Ramos (cell line): ENCODE data around the gene NBL1.

Source experiments
- in situ Hi-C: fragments of 300-500 bp; cut with MboI; formaldehyde crosslinking; loops from one replicate; pipeline ENCODE4 v1.14.3; 2022; ENCODE audit warnings: low sequenced_read_pairs; ENCODE audit not compliant: unreplicated experiment

NBL1 gene

DNA sequence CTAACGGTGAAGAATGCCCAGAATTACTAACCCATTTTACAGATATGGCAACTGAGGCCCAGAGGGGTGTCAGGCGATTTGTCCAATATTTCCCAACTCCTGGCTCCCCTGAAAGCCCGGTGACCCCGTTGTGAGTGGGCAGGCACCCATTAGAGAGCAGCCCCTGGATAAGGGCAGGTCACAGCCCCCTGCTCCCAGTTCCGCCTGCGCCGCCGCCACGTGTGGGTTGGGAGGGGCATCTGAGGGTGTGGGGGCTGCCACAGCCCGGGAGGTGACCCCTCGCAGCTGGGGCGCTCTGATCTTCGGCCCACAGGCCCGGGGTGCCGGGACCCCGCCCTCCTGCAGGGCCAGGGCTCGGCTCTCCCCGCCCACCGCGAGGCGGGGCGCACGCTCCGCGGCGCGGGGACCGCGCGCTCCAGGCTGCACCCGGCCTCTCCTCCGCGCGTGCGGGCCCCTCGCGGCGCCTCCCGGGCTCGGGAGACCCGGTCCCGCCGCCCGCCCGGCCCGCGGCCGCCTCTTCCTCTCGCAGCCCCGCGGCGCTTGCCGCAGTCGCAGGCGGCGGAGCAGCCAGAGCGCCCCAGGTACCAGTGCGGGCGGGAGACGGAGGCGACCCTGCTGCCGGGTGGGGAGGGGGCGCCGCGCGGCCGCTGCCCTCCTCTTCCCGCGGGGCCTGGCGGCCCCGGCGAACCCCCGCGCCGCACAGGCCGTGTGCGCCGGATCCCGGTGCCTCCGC, 20.5 kb downstream of the NBL1 start, which contains the start of gene HTR6:
Gene HTR6 (plus strand): TSS at position 423 of the 733 bp plus-strand sequence. CDS start 879 bp downstream, outside the sequence.
- in situ Hi-C loops: no loop called here

DNA sequence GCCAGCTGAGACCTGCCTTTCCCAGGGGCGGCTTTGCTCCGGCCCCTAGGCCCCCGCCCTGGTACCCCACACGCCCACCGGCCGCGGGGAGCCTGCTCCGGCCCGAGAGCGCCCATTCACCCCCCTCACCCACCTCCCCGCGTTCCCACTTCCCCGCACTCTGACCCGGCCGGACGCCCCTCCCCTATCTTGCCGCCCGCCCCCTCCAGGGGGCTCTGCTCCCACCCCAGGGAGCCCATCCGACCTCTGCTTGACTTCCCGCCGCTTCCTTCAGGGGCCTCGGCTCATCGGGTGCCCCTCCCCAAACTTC, 21.0 kb downstream of the NBL1 start:
- in situ Hi-C loops: no loop called here

DNA sequence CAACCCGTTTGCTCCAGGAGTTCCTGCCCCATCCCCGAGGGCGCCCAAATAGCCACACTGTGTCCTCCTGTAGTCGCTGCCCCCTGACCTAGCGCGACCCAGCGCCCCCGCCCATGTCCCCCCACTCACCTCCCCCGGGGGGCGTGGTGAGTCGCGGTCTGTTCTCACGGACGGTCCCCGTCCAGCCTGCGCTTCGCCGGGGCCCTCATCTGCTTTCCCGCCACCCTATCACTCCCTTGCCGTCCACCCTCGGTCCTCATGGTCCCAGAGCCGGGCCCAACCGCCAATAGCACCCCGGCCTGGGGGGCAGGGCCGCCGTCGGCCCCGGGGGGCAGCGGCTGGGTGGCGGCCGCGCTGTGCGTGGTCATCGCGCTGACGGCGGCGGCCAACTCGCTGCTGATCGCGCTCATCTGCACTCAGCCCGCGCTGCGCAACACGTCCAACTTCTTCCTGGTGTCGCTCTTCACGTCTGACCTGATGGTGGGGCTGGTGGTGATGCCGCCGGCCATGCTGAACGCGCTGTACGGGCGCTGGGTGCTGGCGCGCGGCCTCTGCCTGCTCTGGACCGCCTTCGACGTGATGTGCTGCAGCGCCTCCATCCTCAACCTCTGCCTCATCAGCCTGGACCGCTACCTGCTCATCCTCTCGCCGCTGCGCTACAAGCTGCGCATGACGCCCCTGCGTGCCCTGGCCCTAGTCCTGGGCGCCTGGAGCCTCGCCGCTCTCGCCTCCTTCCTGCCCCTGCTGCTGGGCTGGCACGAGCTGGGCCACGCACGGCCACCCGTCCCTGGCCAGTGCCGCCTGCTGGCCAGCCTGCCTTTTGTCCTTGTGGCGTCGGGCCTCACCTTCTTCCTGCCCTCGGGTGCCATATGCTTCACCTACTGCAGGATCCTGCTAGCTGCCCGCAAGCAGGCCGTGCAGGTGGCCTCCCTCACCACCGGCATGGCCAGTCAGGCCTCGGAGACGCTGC, 21.7 kb downstream of the NBL1 start:
- in situ Hi-C loops: no loop called here

DNA sequence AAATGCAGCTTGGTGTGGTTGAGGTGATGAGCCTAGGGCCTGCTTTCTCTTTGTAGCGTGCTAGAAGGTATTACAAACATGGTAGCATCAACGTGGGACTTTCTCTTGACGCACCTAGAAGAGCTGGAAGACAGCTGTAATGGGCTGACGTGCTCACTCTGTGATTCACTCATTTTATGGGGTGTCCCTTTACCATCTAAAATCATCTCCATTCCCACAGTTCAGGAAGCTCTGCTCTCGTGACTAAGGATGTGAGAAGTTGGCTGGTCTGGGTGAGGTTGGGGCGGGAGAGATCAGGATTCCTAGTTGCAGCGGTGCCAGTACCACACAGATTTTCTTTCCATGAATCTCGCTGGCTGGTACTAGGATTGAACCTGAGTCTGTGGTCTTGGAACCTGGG, 24.8 kb downstream of the NBL1 start:
- in situ Hi-C loops: no loop called here

DNA sequence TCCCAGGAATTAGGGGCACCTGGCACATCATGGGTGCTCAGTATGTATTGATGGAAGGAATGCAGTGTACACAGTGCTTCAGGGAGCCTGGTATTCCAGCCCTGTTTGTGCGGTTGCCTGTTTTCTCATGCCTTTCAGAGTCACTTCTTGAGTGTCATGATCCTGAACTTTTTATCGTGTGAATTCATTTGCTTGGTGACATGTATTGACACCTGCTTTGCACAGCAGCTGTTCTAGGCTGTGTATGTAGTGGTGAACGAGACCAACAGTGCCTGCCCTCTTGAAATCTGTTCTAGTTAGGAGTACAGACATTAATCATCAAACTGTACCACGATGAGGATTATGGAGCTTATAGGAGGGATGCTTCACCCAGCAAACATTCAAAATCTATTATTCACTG, 26.7 kb downstream of the NBL1 start:
- in situ Hi-C loops: no loop called here

DNA sequence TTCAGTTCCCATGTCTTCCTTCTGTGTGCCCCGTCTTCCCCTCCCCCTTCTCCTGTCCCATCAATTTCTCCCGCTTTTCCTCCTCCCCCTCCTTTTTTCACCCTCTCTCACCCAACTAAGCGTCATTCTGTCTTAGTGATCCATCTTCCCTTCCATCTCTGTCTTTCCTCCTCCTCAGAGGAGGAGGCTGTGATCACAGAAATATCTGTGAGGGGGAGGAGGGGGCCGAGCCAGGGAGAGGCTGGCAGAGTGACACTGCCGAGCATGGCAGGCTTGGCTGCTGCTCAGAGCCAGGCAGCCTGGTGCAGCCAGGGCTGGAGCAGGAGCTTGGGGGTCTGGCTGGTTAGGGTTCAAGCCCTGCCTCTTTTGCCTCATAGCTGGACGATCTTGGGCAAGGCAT, 28.1 kb downstream of the NBL1 start:
- in situ Hi-C loops: no loop called here

DNA sequence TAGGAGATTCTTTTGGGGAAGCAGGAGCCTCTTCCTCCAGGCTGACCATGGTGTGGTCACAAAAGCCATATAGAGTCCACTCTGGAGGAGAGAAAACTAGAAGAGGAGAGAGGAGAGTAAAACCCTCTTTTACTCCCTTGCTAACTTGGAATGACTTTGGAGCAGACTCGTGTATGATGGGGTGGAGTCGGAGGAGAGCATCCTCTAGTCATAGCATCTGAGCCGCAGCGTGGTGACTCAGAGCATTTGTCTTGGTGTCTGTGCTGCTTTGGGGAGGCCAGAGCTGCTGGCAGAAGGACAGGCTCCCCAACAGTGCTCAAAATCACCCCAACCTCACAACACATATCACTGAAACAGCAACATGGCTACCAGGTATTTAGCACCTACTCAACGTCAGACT, 31.7 kb downstream of the NBL1 start:
- in situ Hi-C loops: no loop called here

DNA sequence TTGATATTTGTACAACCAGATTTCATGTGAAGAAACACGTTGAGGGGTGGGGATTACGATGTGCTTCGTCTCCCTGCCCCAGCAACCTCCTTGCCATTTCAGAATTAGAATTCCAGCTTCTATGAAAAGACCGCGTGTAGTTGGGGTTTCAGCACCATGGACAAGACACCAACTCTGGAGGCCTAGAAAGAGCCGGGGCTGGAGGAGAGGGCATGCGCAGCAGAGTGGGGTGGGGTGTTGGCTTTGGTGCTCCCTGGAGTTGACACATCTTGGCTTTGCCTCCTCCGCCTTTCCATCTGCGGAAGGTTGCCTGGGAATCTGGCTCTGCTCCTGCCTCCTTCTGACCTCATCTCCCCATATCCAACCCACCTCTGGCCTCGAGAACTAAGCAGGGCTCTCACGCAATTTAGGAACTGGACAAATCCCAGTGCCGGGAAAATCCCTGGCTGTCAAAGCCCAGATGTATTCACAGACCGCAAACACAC, 32.4 kb downstream of the NBL1 start:
- in situ Hi-C loops: no loop called here

DNA sequence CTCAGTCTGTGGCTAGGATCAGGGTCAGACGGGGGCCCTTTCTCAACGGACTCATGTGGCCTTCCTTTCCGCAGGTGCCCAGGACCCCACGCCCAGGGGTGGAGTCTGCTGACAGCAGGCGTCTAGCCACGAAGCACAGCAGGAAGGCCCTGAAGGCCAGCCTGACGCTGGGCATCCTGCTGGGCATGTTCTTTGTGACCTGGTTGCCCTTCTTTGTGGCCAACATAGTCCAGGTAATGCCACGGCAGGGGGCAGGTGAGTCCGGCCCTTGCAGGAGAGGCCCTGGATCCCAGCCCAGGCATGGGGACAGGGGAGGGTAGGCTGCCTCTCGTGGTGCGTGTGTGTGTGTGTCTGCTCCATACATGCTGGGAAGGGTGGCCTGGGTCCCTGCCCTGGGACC, 34.4 kb downstream of the NBL1 start:
- in situ Hi-C loops: no loop called here

DNA sequence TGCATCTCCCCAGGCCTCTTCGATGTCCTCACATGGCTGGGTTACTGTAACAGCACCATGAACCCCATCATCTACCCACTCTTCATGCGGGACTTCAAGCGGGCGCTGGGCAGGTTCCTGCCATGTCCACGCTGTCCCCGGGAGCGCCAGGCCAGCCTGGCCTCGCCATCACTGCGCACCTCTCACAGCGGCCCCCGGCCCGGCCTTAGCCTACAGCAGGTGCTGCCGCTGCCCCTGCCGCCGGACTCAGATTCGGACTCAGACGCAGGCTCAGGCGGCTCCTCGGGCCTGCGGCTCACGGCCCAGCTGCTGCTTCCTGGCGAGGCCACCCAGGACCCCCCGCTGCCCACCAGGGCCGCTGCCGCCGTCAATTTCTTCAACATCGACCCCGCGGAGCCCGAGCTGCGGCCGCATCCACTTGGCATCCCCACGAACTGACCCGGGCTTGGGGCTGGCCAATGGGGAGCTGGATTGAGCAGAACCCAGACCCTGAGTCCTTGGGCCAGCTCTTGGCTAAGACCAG, 34.9 kb downstream of the NBL1 start:
- in situ Hi-C loops: no loop called here

DNA sequence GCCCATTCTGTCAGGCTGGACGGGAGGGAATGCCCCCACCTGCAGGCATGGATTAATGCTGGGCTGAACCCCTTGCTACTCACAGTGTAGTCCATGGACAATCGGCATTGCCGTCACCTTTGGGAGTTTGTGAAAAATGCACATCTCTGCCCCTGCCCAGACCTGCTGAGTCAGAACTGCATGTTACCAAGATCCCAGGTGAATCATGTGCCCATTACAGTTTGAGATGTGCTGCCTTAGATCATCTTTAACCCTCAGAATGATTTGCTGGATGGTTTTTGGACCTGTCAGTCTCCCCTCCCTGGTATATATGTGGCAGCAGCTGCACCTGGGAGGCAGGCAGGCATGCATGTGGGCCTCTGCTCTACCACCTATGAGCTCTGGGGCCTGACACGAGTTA, 35.6 kb downstream of the NBL1 start:
- in situ Hi-C loops: no loop called here

DNA sequence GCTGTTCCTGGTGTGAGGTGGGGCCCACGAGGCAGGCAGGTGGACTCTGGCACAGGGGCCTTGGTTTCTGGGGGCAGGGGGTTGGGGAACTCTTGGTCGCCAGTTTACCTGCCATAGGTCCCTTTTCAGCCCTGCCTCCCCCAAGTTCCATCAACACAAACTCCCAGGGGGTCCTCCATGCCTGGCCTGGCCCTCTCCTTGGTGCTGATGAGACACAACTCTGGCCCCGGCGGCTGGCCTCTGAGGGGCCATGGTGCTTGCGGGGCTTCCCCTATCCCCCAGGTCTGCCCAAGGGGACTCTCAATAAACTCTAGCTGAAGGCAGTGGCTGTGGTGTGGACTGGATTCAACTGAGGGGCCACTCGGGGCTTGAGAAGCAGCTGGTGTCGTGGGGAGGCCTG, 36.5 kb downstream of the NBL1 start:
- in situ Hi-C loops: no loop called here

DNA sequence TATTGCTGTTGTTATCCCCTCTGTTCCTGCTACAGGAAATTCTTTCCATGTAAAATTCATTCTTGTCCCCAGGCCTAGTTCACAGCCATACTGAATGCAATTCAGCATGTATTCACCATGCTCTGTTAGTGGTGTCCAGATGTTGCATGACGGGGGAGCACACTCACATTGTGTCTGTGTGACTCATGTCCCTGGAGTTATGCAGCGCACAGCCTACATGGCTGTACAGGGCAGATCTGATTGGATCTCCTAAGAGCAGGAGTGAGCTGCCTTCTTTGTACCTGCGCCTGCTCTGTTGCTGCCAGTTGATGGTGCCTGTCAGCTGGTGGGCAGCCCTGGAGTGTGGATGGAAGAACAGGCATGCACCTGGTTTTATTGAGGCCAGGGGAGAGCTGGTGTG, 38.1 kb downstream of the NBL1 start:
- in situ Hi-C loops: no loop called here

DNA sequence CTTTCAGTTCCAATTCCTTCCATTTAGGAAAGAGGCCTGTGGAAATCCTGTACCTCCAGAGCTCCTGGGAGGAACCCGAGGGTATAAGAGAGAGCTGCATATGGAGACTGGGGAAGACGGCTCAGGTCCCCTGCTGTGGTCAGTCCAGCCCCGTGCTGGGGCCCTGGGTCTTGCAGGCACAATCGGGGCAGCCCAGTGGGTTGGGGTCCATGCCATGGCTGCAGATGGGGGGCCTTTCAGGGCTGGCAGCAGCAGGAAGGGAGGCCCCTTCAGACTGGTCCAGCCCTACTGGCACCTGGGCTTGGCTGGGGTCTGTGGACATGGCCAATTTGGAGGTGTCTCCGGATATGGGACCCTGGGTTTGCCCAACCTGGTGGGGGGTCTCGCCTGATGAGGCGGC, 38.8 kb downstream of the NBL1 start:
- in situ Hi-C loops: no loop called here

DNA sequence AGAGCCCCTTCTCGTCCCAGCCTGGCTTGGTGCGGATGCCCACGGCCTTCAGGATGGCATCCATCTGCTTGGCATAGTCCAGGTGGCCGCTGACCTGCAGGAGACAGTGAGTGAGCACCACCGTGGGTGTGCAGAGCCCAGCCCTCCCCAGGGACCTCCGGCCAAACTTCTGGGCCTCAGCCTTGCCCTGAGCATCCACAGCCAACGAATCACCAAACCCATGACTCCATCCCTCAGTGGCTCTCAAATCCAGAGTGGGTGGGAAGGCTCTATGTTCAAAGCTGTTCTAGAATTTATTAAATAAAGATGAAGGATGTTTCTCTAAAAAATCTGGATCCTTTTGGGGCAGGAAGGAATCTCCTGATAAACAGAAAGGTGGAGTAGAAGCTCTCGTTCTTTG, 39.2 kb downstream of the NBL1 start:
- in situ Hi-C loops: no loop called here

DNA sequence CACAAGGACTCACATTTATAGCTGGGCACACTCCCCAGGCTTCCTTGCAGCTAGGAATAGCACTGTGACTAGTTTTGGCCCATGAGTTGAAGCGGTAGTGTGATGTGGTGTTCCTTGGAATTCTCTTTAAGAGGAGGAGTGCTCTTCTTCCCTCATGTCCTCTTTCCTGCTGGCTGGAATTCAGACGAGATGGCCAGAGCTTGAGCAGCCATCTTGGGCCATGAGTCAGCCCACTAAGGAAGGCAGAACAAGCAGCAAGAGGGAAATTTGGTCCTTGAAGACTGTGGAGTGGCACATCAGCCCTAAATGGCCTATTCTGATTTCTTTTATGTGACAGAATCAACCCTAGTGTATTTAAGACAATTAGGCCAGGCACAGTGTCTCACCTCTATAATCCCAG, 40.6 kb downstream of the NBL1 start:
- in situ Hi-C loops: no loop called here

DNA sequence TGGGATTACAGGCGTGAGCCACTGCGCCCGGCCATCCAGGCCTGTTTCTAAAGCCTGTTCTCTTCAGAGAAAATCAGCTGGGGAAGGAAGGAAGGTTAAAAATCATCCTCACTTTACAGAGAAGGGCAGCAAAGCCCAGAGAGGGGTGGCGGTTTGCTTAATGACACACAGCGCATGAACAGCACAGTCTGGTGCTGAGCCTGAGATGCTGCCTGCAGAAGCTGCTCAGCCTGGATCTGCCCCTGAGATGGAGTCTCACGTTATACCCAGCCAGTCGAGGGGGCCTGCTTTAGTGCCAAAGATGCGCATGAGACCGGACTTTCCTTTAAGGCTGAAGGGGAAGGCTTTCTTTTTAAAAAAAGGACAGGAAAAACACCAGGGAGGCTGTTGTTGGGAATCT, 41.9 kb downstream of the NBL1 start:
- in situ Hi-C loops: no loop called here

DNA sequence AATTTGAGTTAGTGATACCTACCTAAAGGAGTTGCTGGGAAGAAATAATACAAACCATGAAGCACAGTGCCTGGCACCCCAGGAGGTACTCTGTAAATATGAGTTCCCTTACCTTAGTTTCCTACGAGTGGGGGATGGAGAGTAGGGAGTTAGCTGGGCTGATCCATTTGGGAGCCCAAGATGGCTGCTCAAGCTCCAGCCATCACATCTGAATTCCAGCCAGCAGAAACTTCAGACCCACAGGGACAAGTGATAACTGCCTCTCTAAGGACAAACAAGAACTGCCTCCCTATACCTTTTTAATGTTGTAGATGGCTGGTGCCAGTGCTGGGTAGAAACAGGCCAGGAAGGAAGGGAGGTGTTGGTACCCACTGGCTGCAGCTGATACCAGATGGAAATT, 43.3 kb downstream of the NBL1 start:
- in situ Hi-C loops: no loop called here

DNA sequence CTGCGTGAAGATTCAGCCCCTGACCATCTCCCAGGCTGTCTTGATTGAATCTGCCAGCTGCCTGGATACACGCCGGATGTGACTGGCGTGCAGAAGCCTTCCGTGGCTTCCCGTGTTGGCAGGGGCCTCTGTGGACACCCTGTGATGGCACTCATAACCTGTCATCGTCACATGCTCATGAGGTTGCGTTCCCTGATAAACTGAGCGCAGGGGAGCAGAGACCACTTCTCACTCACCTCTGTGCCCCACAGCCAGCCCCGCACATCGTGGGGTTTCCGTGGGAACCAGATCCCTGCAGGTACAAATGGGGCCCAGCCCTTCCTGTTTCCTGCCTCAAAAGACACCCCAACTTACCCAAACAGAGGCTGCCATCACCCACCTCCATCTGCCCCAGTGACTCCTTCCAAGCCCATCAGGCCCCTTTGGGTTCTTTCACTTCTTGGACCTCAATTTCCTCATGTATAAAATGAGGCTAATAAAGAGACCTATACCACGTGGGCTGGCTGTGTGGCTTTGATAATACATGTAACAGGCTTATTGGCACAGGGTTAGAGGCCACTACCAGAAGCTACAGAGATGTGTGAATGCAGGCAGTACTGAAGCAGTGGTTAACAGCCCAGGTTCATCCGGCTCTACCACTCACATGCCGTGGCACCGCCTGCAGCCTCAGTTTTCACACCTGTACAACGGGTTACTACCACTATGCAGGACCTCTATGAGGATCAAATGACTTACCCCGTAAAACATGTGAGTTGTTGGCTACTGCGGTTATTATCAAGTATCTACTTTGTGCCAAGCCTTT, 44.1 kb downstream of the NBL1 start:
- in situ Hi-C loops: no loop called here

DNA sequence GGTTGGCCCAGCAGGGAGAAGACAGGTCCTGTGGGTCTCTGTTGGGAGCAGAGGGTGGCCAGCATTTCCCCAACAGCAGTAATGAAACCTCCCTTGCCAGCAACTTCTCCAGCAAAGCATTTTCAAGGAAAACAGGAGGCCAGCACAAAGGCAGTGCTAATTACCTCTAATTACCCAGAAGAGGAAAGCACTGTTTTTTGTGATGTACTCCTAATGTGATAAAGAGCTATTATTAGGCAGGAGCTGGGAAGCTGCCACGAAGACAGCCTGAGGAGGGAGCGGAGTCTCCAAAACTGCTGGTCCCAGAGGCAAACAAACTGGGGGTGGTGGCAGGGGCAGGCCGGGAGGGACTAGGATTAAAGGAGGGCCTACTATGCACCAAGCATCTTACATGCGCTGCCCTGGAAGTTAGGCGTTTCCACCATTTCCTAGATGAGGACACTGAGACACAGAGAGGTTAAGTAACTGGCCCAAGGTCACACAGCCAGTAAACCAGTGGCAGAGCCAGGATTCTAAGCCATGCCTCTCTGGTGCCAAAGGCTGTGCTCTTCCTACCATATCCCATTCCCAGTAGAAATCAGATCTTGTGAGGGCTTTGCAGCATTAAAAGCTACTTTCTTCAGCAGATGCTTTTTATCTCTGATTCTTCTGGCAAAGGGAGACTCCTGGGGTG, 45.1 kb downstream of the NBL1 start:
- in situ Hi-C loops: no loop called here
